GM12872 (cell line): Measurements from ENCODE around the gene GSG1.

ENCODE experiments used
- TF ChIP-seq, protein P1 (sequence below): IDR thresholded peaks from 3 replicates; pipeline ENCODE4 v1.5.1; 2011; ENCODE audit warnings: low read depth, mild to moderate bottlenecking, low read length, moderate library complexity; ENCODE audit not compliant: insufficient read depth

The GSG1 gene

DNA sequence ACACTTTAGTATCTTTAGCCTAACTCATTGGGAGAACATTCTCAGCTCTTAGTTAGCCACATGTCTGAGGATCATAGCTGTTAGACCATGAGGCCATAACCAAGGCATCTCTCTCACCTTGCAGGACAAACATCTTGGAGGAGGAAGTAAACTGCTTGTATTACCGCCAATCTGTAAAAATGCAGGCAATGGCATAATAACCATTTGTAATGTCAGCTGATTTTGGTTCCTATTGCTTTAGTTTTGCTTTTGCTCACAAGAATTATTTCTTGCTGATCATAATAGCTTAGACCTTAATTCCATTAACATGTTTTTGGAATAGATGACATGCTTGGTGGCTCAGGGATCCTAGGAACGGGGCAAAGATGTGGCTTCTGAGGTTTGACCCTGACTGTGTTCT lies 16.4 kb upstream of the GSG1 start:
- TF ChIP-seq, protein P1, sequence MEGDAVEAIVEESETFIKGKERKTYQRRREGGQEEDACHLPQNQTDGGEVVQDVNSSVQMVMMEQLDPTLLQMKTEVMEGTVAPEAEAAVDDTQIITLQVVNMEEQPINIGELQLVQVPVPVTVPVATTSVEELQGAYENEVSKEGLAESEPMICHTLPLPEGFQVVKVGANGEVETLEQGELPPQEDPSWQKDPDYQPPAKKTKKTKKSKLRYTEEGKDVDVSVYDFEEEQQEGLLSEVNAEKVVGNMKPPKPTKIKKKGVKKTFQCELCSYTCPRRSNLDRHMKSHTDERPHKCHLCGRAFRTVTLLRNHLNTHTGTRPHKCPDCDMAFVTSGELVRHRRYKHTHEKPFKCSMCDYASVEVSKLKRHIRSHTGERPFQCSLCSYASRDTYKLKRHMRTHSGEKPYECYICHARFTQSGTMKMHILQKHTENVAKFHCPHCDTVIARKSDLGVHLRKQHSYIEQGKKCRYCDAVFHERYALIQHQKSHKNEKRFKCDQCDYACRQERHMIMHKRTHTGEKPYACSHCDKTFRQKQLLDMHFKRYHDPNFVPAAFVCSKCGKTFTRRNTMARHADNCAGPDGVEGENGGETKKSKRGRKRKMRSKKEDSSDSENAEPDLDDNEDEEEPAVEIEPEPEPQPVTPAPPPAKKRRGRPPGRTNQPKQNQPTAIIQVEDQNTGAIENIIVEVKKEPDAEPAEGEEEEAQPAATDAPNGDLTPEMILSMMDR = no peak

DNA sequence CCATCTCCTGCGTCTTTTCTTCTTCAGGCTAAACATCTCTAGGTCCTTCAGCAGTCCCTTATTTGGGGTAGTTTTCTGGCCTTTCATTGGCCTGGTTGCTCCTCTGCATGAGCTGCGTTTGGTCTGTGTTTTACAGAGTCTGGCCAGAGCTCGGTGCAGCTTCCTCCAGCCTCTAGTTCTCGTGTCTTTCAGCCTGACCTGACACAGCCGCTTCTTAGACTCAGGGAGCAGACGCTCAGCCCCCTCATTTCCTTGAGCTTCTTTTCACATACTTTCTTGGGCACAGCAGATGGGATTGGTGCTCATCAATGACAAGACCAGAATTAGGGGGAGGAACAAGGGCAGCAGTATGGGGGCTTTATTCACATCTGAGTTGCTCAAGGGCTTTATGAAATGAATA lies 13.6 kb upstream of the GSG1 start:
- TF ChIP-seq, protein P1 = no peak

DNA sequence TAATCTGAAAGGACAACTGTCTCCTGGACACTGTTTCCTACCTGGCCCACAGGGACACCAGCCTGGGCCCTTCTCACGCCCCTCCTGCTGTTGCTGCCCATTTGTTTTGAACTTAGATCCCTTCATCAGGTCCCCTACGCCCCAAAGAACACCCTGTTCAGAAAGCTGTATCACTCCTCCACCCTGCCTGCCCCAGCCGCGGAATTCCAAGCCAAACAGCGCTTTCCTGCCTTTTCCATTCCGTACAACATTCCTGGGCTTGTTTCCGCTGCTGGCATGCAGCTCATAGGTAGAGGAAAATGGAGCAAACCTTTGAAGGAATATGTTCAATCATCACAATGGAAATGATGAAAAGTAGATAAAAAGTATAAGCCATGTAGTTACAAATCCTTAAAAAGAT lies 12.8 kb upstream of the GSG1 start:
- TF ChIP-seq, protein P1 = no peak

DNA sequence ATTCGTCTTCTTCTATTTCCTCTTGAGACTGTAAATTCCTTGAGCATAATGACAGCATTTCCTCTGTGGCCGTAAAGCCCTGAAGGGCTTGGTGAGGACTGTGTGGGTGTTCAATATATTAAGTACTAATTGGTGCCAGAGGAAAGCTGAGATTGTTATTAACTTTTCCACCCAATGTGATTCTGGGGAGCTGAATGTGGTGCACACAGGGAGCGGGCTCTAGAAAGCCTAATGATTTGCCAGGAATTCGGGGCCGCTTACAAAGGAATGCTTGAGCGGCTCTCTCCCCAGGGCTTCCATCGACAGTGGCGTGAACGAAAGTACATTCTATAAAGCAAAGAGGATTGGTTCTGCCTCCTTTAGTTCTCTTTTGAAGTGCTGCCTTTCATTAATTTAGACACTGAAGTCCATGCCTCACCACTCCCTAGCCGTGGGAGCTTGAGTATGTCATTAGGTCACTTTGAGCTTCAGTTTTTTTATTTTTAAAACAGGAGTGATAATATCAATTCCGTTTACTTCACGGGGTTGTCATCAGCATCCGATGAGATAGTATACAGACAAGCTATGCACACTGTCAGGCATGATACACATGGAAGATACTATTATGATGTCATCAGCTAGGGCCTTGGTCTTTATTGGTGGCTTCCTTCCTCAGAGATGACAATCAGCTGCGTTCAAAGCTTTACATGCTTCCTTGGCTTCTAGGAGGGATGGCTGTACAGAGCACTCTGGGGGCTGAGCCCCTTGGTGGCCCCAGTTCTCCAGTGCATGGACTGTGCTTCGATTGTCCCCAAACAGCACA lies 11.0 kb upstream of the GSG1 start:
- TF ChIP-seq, protein P1 = no peak

DNA sequence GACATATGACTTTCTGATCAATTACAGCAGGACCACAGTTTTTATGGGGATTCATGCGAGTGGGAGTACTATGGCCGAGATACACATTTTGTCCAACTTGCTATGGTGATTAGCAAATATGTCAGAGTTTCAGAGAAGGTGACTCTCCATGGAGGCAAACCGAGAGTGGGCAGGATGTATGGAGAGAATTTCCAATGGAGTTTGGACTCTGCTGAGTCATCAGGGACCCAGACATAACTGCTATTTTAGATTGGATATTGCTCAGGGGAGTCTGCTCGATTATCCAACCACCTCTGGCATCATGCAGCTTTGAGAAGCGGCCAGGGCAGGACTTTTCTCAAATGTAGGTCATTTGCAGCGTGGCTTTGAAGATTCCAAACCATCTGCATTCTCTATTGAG lies 9.5 kb upstream of the GSG1 start:
- TF ChIP-seq, protein P1 = no peak

DNA sequence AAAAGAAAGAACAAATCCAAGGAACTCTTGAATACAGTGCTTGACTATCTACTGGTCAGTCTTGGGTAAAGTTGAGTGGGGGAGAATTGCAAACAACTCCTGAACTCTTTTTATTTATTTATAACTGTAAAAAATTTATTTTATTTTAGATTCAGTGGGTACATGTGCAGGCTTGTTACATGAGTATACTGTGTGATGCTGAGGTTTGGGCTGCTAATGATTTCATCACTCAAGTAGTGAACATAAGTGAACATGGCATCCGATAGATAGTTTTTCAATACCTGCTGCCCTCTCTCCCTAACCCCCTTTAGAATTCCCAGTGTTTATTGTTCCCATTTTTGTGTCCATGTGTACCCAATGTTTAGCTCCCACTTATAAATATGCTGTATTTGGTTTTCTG lies 3.2 kb upstream of the GSG1 start:
- TF ChIP-seq, protein P1 = no peak

DNA sequence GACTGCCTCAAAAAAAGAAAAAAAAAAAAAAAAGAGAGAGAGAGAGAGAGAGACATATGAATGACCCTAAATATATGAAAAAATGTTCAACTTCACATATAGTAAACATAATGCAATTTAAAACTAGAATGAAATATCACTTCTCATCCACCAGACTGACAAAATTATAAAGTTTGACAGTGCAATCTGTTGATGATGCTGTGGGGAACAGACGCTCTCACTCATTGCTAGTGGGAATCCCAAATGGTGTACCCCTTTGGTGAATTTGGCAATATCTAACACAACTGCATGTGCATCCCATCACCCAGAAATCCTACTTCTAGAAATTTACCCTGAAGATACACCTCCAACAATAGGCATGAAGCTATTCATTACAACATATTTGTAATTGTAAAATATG lies 2.3 kb upstream of the GSG1 start:
- TF ChIP-seq, protein P1 = no peak
